GM12865 (cell line): ENCODE results near the gene SLC39A5.

Experiments used
- DNase-seq: peaks from one replicate; pipeline ENCODE4 v3.0.0; 2010; ENCODE audit warnings: low read depth
- H3K4me3 ChIP-seq: 2 replicates; pipeline ENCODE4 v1.5.1; 2011; ENCODE audit warnings: mild to moderate bottlenecking, low read depth, low read length, control low read depth
- TF ChIP-seq, protein P1 (sequence below): IDR thresholded peaks from 2 replicates; pipeline ENCODE4 v1.5.1; 2011; ENCODE audit warnings: low read length, control low read depth, low read depth, inconsistent platforms; ENCODE audit not compliant: insufficient read depth; ENCODE audit errors: missing control alignments

SLC39A5 gene

DNA sequence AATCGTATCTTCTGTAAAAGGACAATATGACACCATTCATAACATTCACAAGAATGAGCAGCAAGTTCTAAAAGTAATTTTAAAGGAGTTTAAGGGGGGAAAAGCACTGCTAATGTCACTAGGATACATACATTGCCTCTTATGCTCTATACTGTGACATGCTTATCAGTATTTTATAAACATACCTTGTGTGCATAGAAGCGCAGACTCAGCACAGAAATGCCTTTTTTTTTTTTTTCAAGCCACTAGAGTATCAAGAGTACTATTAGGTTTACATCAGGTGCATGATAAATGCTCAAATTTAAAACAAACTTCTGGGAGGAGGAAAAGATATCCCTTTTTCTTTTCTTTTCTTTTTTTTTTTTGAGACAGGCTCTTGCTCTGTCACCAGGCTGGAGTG lies 27.0 kb upstream of the SLC39A5 start:
- no peak for DNase-seq
- H3K4me3 ChIP-seq: no peak overlapping the region
- TF ChIP-seq, protein P1, sequence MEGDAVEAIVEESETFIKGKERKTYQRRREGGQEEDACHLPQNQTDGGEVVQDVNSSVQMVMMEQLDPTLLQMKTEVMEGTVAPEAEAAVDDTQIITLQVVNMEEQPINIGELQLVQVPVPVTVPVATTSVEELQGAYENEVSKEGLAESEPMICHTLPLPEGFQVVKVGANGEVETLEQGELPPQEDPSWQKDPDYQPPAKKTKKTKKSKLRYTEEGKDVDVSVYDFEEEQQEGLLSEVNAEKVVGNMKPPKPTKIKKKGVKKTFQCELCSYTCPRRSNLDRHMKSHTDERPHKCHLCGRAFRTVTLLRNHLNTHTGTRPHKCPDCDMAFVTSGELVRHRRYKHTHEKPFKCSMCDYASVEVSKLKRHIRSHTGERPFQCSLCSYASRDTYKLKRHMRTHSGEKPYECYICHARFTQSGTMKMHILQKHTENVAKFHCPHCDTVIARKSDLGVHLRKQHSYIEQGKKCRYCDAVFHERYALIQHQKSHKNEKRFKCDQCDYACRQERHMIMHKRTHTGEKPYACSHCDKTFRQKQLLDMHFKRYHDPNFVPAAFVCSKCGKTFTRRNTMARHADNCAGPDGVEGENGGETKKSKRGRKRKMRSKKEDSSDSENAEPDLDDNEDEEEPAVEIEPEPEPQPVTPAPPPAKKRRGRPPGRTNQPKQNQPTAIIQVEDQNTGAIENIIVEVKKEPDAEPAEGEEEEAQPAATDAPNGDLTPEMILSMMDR: no peak

DNA sequence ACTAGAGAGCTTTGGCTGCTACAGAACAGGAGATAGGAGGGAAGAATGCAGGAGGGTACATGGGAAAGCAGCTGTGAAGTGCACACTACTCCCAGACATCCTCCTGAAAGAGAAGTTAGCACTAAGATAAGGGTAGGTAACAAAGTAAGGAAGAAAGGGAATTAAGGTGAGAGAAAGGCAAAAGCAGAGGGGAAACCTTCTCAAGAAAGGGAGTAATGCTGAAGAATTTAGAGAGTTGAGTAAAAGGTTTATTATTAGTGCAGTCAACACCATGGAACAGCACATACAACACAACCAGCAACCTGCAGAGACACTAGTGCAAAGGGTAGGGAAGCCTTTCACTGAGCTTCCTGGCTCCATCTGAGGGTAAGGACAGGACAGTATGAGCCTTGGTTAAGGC lies 25.6 kb upstream of the SLC39A5 start:
- TF ChIP-seq, protein P1: no peak
- H3K4me3 ChIP-seq: no peak overlapping the region
- DNase-seq: no peak

DNA sequence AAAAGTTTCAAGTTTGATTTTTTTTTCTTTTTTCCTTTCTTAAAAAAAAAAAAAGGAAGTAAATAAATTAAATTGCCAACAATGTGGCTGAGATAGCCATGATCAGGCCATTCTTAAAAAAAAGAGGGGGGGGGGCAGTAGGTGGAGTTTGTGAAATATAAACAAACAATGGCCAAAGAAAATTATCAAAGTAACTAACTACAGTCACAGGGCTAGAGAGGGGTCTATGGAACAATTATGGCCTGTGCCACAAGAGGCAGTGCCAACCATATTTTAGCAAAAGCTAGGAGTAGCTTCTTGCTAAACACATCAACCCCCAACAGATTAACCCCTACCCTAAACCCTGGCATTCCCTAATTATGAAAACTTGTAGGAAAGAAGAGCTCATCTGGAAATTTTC lies 24.4 kb upstream of the SLC39A5 start:
- no peak for DNase-seq
- no peak overlapping the region for H3K4me3 ChIP-seq

DNA sequence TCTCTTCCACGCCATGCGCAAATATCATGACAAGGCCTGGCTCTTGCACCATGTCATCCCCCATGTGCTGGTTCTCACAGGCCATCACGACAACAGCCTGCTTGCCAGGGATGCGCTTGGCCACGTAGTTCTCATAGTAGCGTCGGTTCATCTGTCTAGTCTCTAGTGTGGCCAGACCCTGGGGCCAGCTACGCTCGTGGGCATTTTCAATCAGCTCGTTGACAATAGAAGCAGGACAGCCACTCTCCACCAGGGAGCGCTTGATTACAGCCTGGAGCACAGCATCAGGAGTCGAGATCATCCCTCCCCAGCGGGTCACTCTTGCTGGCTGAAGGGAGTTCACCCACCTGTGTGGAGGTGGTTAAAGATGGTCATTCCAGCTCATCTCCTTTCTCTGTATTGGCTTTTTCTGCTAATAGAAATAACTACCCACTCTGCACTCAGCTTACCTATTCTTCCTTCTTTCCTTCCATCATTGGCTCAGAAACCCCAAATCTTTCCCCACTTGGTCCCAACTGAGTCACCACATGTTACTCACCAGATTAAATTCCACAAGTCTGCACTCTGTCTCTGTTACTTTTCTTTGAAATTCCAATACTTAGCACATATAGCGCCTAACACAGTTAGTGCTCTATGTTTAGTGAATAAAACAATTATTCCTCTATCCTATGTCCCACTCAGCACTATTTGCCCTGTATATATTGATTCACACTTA lies 23.2 kb upstream of the SLC39A5 start:
- peak; percentile 62 for DNase-seq
- no peak overlapping the region for H3K4me3 ChIP-seq
- TF ChIP-seq, protein P1: peak; percentile 62

More for the DNA sequence above, 24.4 kb upstream of the SLC39A5 start:
- TF ChIP-seq, protein P1: no peak

DNA sequence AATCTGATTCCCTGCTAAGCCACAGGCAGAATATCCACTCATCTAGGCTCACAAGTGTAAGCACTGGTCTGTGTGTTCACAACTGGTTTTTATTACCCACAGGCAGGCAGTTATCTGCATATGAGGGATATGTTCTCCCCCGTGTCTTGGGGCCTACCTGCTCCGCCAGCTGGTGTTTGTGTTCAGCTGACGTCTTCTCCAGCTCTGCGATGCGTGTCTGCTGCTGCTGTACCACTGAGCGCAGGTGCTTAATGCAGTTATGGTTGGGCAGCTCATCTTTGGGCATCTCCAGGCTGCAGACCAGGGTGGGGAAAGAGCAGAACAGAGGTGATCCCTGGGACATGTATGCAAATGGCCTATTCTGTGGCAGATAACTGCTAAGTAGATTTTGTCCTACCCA lies 21.8 kb upstream of the SLC39A5 start:
- TF ChIP-seq, protein P1: no peak
- DNase-seq: no peak
- no peak overlapping the region for H3K4me3 ChIP-seq

DNA sequence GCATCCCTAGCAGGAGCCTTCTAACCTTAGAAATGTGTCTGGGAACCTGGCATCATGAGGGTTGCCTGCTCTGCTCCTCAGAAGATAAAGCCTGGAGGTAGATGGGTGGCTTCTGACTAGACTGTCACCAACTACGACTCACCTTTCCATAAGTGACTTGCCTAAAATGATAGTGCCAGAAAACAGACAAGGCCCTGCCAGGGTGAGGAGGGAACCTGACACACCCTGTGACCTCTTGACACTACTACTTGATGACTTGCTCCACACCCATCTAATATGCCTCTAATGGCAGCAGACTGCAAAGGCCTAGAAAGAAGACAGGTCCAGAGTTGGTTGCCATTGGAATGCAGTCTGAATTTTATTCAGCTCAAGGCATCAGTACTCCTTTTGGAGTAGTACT lies 17.5 kb upstream of the SLC39A5 start:
- no peak overlapping the region for H3K4me3 ChIP-seq
- TF ChIP-seq, protein P1: no peak
- no peak for DNase-seq

DNA sequence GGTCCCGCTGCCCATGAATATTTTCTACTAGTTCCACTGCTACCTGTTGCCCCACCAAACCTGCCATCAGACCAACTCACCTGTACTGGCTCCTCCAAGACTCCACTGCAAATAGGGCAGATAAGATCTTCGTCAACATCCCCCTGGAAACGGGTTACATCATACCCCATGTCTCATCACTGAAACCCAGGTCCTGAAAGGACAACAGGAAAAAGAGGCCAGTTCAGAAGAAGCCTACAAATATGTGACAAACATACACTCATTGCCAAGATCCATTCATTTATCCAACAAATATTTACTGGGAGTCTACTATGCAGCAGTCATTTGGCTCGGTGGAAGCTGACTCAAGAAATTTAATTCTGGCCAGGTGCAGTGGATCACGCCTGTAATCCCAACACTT lies 16.0 kb upstream of the SLC39A5 start:
- TF ChIP-seq, protein P1: no peak
- H3K4me3 ChIP-seq: no peak overlapping the region
- DNase-seq: no peak
